IPS DF 4.7 (cell line): Measurements from ENCODE around the gene RAB39B.

Experiments used
- DNase-seq: peaks from one replicate; pipeline ENCODE4 v3.0.0-alpha.2; 2013; ENCODE audit warnings: low spot score; ENCODE audit errors: extremely low read depth

Gene RAB39B

GRCh38 chrX:155215443-155216178, 48.7 kb downstream of the RAB39B start:
- no peak for DNase-seq

GRCh38 chrX:155213731-155214130, 50.6 kb downstream of the RAB39B start:
- DNase-seq, result no peak

- no peak for DNase-seq
Observed at GRCh38 chrX:155211208-155211607, 53.1 kb downstream of the RAB39B start.
